Stimulated activated CD8-positive, alpha-beta memory T cell treated with anti-CD3 and anti-CD28 coated beads, Interleukin-4, amount 100 ng/mL, for 4 hours (primary cell): Measurements from ENCODE around the gene CPA4.
"Not testable (repeated sequence)": the region's sequence is repeated elsewhere in the genome, so short reads cannot be mapped to it uniquely, and the experiment has no call there.

ENCODE experiments used
- DNase-seq, 2 donors: peaks; one replicate each; pipeline ENCODE4 v3.0.0-alpha.2; 2020; ENCODE audit warnings: low read depth in 2 of 2, low spot score in 1 of 2

The CPA4 gene, protein sequence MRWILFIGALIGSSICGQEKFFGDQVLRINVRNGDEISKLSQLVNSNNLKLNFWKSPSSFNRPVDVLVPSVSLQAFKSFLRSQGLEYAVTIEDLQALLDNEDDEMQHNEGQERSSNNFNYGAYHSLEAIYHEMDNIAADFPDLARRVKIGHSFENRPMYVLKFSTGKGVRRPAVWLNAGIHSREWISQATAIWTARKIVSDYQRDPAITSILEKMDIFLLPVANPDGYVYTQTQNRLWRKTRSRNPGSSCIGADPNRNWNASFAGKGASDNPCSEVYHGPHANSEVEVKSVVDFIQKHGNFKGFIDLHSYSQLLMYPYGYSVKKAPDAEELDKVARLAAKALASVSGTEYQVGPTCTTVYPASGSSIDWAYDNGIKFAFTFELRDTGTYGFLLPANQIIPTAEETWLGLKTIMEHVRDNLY

DNA sequence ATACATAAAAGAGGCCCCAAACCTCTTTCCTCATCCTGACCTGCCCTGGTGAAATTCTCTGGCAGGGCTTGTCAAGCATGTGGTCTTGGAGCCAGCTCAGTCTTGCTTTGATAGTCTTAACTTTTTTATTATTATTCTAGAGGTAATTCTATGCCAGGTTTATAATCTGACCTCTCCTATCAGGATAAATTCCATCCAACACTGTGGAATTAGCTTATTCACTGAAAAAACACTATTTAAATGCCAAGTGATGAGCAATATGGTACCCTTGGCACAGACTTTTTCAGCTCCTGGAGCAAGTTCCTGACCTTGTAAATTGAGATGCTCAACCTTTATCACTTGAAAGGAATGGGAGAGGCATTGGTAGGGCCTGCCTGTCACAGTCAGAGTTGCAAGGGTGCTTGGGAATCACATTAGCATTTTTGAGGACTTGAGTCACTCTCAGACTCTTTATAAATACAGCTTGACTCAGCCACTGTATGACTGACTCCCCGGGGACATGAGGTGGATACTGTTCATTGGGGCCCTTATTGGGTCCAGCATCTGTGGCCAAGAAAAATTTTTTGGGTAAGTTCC, at the start of gene CPA4:
TSS of gene CPA4 (plus strand) at position 480 of the 576 bp plus-strand sequence. CDS start at position 500, 20 bp downstream.
- DNase-seq, result no peak

DNA sequence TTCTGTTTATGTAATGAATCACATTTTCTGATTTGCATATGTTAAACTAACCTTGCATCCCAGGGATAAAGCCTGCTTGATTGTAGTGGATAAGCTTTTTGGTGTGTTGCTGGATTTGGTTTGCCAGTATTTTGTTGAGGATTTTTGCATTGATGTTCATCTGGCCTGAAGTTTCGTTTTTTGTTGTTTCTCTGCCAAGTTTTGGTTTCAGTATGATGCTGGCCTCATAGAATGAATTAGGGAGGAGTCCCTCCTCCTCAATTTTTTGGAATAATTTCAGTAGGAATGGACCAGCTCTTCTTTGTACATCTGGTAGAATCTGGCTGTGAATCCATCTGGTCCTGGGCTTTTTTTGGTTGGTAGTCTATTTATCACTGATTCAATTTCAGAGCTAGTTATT, 49.5 kb upstream of the CPA4 start:
- DNase-seq, result not testable (repeated sequence)

DNA sequence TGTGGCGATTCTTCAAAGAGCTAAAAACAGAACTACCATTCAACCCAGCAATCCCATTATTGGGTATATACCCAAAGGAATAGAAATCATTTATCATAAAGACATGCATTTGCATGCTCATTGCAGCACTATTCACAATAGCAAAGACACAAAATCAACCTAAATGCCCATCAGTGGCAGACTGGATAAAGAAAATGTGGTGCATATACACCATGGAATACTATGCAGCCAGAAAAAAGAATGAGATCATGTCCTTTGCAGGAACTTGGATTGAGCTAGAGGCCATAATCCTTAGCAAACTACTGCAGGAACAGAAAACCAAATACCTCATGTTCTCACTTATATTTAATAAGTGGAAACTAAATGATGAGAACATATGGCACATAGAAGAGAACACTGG, 46.5 kb upstream of the CPA4 start:
- not testable (repeated sequence) for DNase-seq

DNA sequence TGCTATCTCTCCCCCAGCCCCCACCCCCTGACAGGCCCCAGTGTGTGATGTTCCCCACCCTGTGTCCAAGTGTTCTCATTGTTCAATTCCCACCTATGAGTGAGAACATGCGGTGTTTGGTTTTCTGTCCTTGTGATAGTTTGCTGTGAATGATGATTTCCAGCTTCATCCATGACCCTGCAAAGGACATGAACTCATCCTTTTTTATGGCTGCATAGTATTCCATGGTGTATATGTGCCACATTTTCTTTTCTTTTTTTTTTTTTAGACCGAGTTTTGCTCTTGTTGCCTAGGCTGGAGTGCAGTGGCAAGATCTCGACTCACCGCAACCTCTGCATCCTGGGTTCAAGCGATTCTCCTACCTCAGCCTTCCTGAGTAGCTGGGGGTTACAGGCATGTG, 44.1 kb upstream of the CPA4 start:
- not testable (repeated sequence) for DNase-seq

DNA sequence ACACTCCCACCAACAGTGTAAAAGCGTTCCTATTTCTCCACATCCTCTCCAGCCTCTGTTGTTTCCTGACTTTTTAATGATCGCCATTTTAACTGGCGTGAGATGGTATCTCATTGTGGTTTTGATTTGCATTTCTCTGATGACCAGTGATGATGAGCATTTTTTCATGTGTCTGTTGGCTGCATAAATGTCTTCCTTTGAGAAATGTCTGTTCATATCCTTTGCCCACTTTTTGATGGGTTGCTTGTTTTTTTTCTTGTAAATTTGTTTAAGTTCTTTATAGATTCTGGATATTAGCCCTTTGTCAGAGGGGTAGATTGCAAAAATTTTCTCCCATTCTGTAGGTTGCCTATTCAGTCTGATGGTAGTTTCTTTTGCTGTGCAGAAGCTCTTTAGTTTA, 43.3 kb upstream of the CPA4 start:
- DNase-seq, result not testable (repeated sequence)

DNA sequence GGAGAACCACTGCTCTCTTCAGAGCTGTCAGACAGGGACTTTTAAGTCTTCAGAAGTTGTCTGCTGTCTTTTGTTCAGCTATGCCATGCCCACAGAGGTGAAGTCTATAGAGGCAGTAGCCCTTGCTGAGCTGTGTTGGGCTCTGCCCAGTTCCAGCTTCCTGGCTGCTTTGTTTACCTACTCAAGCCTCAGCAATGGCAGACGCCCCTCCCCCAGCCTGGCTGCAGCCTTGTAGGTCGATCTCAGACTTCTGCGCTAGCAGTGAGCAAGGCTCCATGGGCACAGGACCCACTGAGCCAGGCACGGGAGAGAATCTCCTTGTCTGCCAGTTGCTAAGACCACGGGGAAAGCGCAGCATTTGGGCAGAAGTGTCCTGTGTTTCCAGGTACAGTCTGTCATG, 38.4 kb upstream of the CPA4 start:
- no peak for DNase-seq

DNA sequence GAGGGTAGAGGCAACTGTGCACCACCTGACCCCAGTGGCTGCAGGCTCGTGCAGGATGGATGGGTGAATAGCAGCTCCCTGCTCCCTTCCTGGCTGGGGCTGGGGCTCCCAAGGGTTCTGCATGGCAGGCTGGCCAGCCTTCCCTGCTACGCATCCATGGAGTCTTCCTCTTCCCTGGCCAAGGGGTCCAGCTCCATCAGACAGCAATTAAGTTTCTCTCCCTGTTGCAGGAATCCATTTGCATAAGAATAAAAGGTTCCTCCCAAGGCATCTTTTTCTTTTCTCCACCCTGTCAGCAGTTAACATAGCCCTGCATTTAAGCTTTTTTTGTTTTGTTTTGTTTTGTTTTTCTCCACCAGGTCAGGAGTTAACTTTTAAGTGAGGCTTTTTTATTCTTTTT, 36.3 kb upstream of the CPA4 start:
- no peak for DNase-seq

DNA sequence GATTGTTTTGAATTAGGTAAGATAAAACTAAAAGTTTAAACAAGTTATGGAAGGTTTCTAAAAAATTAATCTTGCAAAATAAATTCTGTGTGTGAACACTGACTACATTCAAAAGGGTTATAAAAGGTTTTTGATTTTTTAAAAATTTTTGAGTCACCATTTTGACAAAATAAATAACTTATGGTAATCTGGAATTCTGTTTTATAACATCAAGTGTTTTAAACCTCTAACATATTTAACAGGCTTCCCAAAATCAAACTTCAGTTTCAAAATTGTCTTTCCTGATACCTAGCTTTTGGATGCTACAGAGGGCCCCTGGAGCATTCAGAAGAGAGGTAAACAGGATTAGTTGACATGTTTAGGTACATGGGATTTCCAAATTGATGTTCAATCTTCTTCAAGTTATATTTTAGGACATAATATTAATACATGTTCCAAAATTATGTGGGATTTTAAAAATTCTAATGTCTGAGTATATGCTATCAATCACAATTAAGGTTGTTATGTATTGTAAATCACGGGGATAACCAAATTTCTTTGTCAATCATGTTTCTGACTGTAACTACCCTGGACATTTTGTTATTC, 34.4 kb upstream of the CPA4 start:
- DNase-seq, result no peak

DNA sequence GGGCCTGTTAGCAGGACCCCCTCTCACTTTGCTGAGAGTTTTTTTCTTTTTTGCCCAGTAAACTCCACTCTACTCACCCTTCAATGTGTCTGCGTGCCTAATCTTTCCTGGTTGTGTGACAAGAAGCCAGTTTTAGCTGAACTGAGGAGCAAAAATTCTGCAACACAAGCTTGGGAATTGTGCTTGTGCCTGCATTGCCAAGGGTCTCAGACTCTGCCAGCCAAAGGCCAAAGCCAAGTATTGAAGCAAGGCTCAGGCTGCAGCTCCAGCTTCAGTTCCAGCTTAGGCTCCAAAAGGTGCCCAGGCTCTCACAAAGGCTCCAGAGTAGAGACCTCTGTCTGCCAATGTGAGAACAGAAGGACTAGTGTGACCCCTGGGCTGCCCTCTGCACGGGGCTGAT, 30.5 kb upstream of the CPA4 start:
- DNase-seq, result no peak

DNA sequence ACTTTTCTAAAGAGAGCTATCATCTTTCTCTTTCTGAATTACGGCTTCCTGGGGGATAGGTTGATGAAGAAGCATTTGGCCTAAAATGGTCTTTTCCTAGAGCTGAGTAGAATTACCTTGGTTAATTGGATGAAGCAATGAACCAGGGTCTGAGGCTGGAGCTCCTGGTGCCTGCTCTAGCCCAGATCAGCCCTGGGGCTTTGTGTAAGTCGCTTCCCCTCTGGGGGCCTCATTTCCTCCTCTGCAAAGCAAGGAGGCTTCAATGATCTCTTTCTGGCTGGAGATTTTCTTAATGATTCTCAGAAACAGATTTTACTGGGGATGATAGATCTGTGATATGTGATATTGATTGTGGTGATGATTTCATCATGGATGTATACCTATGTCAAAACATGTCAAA, 29.8 kb upstream of the CPA4 start:
- no peak for DNase-seq

DNA sequence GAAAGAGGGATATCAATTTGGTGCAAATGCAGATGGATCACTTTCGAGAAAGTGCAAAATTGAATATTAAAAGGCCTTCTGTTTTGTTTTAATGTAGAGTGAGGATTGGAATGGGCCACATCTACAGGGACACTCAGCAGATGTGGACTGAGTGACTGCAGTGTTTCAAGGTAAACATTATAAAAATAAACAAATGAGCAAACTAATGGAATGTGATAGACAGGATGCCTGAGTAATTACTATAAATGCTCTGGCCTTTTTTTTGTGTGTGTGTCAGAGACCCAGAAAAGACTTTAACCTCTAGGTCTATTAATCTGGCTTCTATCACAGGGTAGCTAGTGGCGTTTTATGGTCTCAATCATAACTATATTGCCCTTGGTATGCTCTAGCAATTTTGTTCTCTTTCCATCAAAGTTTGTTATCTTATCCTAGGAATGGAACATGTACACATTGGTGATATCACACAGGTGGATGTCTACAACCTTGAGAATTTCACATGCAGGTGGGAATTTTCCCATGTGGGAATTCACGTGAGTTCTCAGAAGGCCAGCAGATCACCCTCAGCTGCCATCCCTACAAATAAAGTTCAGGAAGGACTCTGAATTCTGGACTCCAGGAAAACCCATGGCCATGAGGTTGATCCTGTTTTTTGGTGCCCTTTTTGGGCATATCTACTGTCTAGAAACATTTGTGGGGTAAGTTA, 26.6 kb upstream of the CPA4 start, which contains the start of gene CPA2:
TSS of gene CPA2 (plus strand) at position 606 of the 703 bp plus-strand sequence. CDS start at position 625, 19 bp downstream.
- DNase-seq, result no peak

DNA sequence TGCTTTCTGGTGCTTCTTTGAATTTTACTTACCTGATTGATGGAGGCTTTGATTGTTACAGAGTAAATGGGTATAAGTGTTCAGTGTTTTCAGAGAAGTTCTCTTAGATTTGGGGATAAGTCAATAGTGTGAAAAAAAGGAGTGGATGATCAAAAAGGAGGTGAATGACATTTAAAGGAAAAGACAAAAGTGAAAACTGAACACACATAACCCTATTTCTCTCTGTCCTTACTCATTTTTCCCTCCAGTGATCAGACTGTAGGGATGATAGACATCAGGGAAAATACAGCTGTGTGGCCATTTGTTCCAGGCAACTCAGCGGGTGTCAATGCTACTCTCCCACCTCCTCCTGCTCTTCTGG, 26.0 kb upstream of the CPA4 start:
- DNase-seq, result no peak

DNA sequence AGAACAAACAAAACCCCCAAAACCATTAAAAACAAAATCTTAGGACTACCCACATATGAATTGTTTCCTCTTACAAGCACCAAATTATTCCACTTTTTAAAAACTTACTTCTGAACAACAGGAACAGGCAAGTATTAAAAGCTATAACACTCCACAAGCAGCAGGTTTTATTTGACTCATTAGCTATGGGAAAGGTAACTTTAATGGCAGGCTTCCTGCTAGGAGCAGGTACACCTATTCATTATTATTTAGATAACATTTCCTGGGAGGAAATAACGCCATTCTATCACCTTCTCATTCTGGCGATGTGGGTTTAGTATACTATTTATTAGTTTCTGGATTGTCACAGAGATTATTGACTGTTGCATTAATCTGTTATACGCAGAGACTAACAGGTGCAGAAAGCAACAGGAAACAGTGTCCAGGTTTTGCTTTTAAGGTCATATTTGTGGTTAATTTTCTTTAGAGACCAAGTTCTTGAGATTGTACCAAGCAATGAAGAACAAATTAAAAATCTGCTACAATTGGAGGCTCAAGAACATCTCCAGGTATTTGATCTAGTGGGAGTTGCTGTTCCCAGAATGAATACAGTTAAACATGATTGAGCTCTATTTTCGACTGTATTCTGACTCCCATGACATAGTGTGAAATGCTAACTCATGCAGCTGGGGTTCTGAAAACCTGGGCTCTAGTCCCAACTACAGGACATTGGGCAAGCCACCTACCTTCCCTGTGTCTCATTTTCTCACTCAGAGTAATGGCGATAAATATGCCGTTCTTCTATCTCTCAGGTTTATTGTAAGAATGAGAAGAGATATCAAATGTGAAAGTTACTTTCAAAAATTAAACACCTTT, 24.3 kb upstream of the CPA4 start:
- no peak for DNase-seq

DNA sequence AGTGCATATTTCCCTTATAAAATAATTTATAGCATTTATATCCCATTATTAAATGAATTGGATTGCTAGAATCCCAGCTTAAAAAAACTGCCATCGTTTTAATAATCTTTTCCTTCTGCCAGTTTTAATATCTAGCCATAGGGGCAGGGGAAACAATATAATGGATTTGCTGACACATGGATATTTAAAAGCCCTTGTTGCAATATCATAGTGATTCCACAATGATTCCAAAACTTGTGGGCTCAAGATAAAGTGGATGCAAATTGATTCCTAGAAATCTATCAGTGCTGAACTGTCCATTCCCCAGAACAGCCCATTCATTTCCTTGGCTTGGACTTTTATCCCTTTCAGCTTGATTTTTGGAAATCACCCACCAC, 23.7 kb upstream of the CPA4 start:
- DNase-seq, result no peak

DNA sequence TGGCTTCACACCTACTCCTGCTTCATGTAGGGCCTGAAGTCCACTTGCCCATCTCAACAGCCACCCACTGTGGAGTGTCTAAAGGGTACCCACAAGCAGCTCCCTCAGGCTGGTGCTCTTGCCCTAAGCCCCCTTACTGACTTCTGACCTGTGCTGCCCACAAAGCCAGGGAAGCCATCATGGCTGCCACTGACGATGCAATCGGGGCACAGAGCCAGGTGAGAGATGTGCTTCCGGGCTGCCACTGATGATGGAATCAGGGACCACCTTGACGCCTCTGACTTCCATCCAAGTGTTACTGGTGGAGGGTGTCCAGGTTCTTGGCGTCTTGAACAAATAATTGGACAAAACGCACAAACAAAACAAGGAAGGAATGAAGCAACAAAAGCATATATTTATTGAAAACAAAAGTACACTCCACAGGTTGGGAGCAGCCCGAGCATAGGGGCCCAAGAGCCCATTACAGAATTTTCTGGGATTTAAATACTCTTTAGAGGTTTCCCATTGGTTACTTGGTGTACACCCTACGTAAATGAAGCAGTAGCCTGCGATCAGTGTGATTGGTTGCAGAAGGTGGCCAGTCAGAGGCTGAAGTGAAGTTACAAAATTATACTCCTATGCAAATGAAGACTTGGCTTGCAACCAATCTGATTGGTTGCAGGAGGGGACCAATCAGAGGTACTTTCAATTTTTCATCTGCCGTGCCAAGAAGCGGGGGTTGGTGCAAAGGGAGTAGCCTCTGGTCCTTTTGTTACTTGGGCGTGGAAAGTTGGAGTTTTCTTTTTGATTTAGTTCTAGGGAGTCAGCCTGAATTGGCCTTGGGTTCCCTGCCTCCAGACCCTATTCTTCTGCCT, 21.8 kb upstream of the CPA4 start:
- DNase-seq, result no peak

DNA sequence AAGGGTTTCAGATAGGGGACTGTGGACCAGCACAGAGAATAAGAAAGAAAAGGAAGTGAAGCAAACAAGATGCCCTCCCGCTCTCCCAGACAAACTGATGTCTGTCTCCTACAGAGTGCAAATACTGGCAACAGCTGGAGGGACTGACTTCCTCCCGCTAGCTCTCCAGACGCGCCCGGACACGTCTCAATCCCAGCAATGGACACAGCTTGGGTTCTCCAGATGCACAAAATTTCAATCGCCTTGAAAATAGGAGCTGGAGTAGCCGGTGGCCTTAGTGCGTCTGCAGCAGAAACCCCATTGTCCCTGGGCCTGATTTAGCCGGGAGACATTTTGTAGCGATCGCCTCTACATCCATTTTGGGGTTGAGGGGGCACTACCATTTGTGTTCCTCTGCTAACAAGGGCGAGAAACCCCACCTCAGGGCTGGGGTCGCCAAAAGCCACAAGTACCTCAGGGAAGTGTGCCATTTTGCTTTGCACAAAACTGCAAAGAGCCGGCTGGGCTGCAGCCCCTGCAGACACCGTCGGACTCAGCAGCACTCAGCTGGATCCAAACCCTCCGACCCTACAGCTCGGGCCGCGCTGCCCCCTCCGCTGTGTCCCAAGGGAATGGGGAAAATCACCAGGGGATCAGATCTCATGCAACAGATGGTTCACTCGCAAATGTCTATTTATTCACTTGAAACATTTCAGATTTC, 20.4 kb upstream of the CPA4 start:
- DNase-seq, result no peak

DNA sequence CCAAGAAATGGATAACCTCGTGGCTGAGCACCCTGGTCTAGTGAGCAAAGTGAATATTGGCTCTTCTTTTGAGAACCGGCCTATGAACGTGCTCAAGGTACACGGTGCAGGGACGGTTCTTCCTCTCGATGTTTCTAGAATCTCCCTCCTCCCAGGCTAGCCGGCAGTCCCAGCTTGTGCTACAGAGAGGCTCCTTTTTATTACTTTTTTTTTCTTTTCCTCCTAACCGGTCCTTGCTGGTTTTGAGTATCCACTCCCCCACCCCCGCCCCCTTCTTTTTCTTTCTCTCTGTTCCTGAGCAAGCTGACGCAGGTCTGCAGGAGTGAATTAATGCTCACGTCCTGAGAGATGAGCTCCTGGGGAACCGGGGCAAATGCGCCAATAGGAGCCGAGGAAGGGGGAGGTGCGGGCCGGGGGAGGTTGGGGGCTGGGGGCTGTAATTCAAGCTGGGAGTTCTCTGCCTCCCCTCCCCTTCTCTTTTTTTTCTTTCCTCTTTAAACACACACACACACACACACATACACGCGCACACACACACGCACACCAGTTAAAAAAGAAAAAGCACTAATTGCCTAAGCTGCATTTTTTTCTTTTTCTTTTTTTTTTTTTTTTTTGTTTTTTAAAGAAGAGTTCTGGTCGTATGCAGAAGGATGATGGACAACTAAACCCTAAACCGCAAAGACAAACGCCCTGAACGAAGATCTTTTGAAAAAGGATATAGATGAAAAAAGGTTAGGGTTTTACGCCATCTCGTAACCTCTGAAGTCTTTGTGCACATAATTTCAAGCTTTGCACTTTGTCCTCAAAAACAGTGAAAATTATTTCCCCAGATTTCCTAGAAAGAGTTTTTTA, 19.7 kb upstream of the CPA4 start:
- DNase-seq, result no peak

DNA sequence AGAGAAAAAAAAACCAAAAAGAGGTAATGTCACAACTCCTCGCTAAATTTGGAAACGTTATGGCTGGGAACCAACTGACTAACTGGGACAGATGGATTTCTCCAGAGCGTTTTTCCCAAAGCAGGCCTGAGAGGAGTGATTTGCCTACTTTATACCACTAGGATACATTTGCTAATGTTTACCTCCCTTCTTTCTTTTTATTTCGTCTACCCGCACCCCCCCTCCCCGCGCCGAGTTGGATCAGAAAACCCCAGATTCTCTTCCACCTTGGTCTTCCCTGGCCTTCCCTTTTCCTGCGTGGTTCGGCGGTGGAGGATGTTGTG, 19.1 kb upstream of the CPA4 start:
- DNase-seq, result no peak

DNA sequence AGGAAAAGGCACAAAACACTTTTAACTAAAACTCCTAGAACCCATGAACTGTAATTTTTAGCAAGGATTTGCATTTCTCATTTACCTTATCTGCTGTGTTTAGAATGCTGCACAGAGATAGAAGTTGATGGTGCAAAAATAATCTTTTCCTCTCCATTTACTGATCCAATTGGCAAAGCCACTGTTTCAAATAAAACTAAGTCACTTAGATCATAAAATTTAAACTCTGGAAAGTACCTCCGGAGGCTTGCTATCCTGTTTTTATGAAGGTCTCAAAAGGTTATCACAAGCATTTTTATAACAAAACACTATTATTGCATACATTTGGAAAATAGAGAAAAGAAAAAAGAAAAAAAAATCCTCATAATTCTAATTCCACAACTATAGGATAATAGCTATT, 18.7 kb upstream of the CPA4 start:
- no peak for DNase-seq
